Activated CD4-positive, alpha-beta T cell treated with anti-CD3 and anti-CD28 coated beads for 24 hours (primary cell): Measurements from ENCODE around the gene STAT4.

ENCODE experiments used
- DNase-seq, 2 donors: peaks; one replicate each; pipeline ENCODE4 v3.0.0-alpha.2; 2020; ENCODE audit warnings: low read depth in 2 of 2

The STAT4 gene

GRCh38 chr2:191041418-191042161 lies 109.2 kb downstream of the STAT4 start:
- no peak for DNase-seq

- no peak for DNase-seq
Measured at GRCh38 chr2:191039616-191040015, 111.2 kb downstream of the STAT4 start.

GRCh38 chr2:191038741-191039140 lies 112.1 kb downstream of the STAT4 start:
- no peak for DNase-seq

GRCh38 chr2:191038241-191038725 lies 112.5 kb downstream of the STAT4 start:
- DNase-seq: no peak

DNA sequence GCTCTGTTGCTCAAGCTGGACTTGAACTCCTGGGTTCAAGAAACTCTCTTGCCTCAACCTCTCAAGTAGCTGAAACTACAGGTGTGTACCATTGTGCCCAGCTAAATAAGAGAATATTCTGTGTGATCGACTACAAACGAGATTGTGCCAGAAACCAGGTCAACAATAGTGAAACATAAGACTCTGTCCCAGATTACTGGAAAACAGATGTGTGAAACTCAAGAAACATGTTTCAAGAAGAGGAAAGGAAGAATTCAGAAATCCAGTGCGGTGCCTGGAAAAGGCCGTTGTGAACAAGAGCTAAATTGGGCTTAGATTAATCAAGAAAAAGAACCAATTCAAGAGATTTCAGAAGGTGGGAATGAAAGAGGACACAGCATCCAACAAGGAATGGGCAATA lies 113.4 kb downstream of the STAT4 start:
- no peak for DNase-seq

DNA sequence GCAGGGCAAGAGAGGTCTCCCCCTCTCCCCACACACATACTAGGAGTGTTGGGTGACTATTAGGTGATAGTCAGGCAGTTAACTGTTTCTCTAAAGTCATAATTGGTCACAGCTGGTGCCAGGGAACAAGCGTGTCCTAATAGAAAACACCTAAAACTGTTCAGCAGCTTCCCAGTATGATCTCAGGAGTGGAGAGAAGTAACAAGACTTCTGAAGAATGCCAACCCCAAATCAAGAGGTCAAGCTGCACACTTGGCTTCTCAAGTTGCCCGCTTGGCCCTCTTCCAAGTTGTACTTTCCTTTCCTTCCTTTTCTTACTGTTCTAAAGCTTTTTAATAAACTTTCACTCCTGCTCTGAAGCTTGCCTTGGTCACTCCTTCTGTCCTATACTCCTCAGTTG lies 114.4 kb downstream of the STAT4 start:
- no peak for DNase-seq

- DNase-seq: no peak
Measured at GRCh38 chr2:191032588-191033429, 118.0 kb downstream of the STAT4 start.

DNA sequence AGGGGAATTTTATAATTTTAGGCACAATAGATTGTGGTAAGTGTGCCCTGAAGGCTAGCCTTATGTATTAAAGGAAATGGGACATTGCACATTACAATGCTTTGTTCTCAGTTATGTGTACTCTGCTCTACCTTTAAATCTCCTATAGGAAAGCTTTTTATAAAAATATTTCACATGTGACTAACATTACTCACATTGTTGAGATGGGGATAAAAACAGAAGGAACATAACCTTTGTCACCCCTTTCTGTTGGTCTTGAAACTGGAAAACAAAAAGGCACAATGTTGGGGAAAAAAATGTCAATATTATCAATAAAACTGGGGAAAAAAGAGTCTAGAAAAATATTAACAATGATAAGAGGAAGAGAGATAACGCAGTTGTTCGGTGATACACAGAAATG lies 119.5 kb downstream of the STAT4 start:
- no peak for DNase-seq

DNA sequence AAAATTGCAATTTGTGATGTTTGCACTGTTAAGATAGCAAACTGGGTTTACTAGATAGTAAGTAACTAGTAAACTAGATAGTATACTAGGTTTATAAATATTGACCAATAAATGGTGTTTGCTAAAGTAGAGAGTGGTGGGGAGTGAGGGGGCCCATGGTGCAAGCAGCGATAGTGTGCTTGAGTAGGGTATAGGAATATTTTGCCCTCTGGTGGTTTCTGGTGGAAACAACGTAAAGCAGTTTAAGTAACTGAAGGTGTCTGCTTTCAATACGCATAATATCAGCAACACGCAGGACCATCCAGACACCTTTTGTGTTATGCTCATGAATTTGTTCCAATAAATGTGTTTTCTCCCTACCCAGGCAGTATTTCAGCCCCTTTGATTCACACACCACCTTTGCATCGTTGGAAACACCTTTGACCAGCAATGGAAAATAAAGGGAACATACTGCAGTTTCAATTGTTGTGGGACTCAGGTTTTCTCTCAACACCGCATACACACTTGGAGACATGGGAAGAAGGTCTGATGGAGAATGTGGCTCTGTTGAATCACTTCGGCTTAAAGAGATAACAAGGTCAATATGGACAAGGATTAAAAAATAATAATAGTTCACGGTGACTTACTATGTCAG lies 120.2 kb downstream of the STAT4 start:
- no peak for DNase-seq

GRCh38 chr2:191029280-191029950 lies 121.4 kb downstream of the STAT4 start:
- DNase-seq: no peak

- no peak for DNase-seq
Measured at GRCh38 chr2:191026377-191026776, 124.4 kb downstream of the STAT4 start.

DNA sequence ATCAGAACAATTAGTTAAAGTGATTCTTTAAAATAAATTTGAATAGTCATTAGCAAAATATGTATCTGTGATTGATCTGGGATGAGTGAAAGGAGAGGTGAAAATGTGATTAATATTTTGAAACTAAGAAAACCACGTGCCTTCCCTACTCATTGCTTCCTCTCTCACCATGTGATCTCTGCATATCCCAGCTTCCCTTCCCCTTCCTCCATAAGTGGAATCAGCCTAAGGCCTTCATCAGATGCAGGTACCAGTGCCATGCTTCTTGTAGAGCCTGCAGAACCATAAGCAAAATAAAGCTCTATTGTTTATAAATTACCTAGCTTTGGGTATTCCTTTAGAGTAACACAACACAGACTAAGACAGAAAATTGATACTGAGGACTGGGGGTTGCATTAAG lies 125.7 kb downstream of the STAT4 start:
- DNase-seq: no peak

GRCh38 chr2:191023235-191023679 lies 127.5 kb downstream of the STAT4 start:
- no peak for DNase-seq

DNA sequence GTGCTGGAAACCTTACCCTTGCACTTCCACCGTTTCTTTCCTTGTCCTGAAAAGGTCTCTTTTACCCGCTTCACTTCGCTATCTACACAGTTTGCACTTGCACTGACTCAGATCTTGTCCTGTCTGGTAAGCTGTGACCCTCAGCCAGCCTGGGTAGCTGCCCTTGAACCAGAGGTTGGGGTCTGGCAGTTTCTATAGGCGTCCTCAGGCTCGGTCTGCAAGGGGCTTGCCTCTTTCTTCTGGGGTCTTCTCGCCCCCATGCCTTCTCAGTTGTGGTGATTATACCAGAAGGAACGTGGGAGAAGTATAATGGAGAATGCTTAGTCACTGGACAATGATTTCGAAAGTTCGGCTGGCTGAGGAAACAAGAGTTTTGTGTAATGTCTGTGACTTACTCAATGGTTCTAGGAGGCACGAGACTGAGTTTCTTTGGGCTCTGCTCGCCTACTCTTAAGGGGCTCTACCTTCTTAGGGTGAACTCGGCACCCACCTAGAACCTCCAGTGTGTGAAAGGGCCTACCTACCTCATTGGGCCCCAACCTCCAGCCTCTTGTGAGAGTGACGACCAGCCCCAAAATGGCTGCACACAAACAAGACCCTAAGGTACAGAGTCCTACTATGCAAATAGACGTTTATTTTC lies 129.9 kb downstream of the STAT4 start:
- DNase-seq: no peak

GRCh38 chr2:191020221-191020741 lies 130.5 kb downstream of the STAT4 start:
- peak; percentile 92 for DNase-seq

GRCh38 chr2:191019376-191019775 lies 131.4 kb downstream of the STAT4 start:
- DNase-seq: no peak

GRCh38 chr2:191018643-191019119 lies 132.1 kb downstream of the STAT4 start:
- DNase-seq: no peak

DNA sequence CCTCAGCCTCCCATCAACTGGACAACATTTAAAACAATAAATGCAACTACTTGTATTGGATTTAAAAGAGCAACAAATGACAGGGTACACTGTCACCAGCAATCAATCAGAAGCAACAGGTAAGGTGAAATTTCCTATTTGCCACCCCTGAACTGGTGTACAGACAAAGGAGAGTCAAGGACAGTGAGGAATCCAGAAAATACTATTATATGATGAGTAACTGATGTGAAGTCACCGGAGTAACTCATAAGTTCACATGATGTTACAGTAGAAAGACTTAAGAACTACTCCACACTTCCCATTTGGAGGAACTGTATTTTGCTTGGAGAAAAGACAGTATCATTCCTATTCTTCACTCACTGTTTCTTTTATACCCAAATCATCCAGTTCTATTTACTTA lies 132.7 kb downstream of the STAT4 start:
- DNase-seq: no peak

DNA sequence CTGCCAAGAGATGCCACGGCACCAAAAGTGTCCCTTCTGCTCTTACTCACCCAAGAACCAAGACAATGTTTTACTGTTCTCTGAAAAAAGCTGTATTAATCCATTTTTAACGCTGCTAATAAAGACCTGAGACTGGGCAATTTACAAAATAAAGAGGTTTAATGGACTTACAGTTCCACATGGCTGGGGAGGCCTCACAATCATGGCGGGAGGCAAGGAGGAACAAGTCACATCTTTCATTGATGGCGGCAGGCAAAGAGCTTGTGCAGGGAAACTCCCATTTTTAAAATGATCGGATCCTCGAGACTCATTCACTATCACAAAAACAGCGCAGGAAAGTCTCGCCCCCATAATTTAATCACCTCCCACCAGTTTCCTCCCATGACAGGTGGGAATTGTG lies 135.0 kb downstream of the STAT4 start:
- no peak for DNase-seq

DNA sequence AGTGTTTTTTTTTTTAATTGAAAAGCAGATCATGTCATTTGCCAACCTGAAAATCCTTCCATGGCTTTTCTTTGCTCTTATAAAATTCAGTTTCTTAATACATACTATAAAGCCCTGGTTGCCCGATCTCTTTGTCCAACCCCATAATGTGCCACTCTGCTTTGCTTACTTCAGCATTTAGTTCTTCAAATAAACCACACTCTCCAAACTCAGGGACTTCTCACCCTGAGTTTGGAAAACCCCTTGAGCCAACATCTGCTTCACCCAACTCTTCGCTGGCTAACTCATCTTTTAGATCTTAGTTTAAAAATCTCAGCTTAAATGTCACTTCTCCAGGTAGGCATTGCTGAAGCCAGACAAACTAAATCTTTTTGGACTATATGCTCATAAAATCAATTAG lies 135.6 kb downstream of the STAT4 start:
- no peak for DNase-seq

DNA sequence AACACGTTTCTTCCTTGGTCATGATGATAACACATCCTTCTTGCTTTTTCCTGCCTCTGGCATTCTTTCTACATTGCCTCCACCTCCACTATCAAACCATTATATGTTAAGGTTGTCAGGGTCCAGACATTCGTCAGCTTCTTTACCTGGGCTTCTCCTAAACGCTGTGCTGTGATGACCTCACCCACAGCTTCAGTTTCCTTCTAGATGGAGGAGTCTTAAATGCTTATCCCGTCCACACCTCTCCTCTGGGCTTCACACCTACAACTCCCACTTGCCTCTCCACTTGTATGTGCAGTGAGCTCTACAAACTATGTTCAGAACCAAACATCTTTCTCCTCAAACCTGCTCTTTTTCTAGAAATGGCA lies 136.2 kb downstream of the STAT4 start:
- DNase-seq: no peak
